NCI-H2227 (cell line): ENCODE results near the gene ICA1.

Experiments
- DNase-seq: peaks from one replicate; lab custom pipeline; 2025; ENCODE audit not compliant: unreplicated experiment; lab: John Stamatoyannopoulos, UW

ICA1 gene

DNA sequence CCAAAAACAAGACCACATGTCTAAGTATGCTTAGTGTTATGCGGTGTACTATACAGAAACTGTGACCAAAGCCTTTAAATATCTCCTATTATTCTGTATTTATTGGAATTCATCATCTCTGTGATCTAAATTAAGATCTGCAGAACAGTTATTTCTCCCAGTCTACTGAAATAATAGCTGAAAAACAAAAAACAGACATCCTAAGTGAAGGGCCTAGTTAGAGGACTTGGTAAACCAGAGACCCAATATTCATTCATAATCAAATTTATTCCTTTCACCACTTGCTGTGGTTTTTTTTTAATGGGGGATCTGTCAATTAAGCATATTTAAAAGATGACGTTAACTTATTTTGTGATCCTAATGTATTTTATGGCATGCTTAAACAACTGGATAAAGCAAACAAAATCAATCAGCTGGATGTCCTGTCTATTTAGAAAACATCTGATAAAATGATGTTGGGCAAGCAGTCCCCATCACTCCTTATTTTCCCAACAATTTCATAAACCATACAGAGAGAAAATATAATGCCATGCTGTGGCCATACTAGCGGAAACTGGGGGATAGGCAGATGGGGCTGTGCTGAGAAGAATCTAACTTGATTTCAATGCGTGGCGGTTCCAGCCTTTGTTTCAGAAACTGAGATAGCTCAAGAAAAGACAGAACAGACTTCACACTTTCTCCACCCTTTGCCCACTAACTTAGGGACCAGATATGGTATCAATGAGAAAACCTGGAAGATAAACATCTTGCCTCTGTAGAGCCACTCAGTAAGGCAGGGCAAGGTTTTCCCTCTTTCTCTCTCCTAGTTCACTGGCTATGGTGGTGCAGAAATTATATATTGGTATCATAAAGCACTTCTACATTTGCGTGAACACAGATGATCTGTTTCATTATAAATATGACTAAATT is 32.9 kb downstream of the ICA1 start:
- DNase-seq, result no peak

- DNase-seq, result no peak
Measured at GRCh38 chr7:8228068-8228467, 33.9 kb downstream of the ICA1 start.

DNA sequence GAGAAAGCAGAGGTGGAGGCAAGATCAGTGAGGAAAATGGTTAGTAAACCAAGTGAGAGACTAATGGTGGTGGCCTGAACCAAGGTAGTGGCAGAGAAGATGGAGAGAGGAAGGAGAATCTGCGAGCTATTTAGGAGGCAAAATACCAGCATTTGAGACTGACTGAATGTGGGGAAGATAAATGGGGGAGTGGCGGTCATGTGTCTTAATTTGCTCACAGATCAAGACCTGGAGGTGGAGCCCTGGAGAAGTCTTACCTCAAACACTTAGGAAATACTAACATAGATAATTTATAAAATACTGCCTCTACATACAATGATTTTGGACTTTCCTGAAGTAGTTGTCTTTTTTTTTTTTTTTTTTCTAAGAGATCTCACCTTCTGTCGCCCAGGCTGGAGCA is 34.7 kb downstream of the ICA1 start:
- DNase-seq, result no peak

DNA sequence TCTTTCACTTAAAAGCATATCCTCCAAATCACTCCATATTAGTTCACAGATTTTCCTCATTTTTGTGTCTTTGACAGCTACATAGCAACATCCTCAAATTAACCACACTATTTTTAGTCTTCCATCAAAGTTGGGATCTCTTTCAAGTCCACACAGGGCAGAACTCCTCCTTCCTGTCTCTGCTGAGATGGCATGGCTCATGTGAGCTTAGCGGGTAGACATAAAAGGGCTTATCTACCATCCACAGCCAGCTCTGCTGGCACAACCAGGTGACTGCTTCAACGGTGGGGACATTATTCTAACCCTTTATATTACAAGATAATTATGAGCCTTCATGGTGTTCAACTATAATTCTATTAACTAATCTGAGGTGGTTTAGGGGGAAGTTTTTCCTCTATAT is 35.5 kb downstream of the ICA1 start:
- no peak for DNase-seq

DNA sequence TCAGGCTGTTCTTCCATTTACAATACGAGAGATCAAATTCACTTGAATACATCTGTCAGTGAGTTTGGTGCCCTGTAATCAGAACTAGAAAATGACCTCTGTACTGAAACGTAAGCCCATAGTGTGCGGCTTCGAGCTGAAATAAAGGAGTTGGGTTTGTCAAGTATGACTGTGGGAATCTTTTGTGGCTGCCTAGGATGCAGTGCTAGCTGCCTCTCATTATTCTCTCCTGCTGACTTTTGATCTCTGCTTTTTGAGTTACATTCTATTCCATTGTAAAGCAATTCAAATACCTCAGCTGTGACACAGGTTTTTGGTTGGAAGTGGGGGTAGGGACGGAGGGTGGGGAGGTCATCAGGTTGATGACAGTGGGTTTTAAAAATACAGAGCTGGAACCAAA is 40.4 kb downstream of the ICA1 start:
- peak; percentile 41 for DNase-seq

- DNase-seq, result no peak
Measured at GRCh38 chr7:8221101-8221495, 40.9 kb downstream of the ICA1 start.

- no peak for DNase-seq
Measured at GRCh38 chr7:8220376-8221100, 41.4 kb downstream of the ICA1 start.

GRCh38 chr7:8217200-8218068 is 44.5 kb downstream of the ICA1 start:
- peak; percentile 88 for DNase-seq

DNA sequence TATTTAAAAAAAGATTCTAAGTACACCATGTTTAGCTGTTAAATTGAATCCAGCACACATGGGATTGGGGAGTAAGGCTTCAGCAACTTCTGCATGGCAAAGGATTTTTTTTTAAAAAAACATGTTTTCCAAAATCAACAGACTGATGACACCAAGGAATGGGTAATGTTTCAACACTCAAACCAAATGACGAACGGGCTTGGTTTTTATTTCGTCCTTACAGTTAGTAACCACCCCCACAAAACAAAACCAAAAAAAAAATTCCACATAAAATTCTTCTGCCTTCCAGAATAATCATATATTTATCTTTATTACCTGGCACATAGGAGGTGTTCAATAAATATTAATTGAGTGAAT is 45.7 kb downstream of the ICA1 start:
- DNase-seq, result no peak

DNA sequence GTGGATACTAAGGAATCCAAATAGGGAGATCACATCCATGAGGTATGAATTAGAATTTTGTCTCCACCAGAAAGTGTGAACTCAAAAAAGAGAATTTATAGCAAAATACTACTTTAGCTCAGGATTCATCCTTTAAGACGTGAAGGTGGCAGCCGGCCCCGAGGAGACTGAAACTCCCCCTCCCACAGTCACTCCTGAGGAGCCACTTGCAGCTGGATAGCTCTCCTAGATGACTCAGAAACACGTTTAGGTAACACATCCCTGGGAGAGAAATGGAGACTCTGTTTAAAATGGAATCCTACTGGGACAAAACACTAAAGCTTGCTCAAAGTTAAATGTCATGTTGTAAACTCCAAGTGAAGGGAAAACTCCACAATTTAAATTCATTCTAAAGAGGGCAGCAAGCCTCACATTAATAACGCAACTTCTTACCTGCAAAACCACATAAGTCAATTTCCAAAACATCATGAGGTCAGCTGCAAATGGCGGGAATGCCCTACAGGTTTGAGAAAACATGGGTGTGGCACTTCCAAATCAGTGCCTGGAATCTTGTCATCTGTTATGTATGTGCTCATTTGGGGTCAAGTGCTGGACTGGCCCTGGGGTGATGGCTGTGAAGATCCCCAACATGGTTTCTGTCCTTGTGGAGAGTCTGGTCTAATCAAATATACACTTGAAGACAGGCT is 46.2 kb downstream of the ICA1 start:
- no peak for DNase-seq

- peak; percentile 57 for DNase-seq
Measured at GRCh38 chr7:8214244-8214824, 47.6 kb downstream of the ICA1 start.

GRCh38 chr7:8213381-8213780 is 48.6 kb downstream of the ICA1 start:
- no peak for DNase-seq

GRCh38 chr7:8212638-8213037 is 49.3 kb downstream of the ICA1 start:
- DNase-seq, result no peak

DNA sequence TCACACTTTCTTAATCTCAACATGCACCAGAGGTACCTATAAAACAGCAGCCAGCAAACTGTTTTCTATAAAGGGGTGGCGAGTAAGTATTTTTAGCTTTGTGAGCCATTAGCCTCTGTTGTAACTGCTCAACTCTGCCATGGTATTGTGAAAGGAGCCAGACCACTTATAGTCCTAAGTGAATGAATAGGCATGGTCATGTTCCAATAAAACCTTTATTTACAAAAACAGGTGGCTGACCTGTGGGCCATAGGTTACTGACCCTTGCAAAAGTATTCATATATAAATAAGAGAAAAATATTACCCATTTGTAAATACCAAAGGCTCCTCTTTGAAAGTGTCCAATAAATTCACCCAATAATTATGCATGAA is 50.3 kb downstream of the ICA1 start:
- no peak for DNase-seq

GRCh38 chr7:8210845-8211724 is 50.9 kb downstream of the ICA1 start:
- no peak for DNase-seq

- no peak for DNase-seq
Measured at GRCh38 chr7:8209353-8209752, 52.6 kb downstream of the ICA1 start.

GRCh38 chr7:8208816-8209215 is 53.2 kb downstream of the ICA1 start:
- DNase-seq, result no peak

- DNase-seq, result no peak
Measured at GRCh38 chr7:8206956-8207355, 55.0 kb downstream of the ICA1 start.

- no peak for DNase-seq
Measured at GRCh38 chr7:8205537-8205936, 56.4 kb downstream of the ICA1 start.

- no peak for DNase-seq
Measured at GRCh38 chr7:8205031-8205387, 57.0 kb downstream of the ICA1 start.
